Esophagus muscularis mucosa (tissue), 4 donors: ENCODE measurements around the gene PIK3CB. TPM values are rescaled to one million over a fixed set of nuclear protein-coding genes. Genes with fewer than 3 reads are reported as not detected.
"Not testable (repeated sequence)": the region's sequence is repeated elsewhere in the genome, so short reads cannot be mapped to it uniquely, and the experiment has no call there.

ENCODE experiments used
- DNase-seq: peaks from one replicate; pipeline ENCODE4 v3.0.0-alpha.2; 2017; ENCODE audit errors: extremely low spot score
- H3K27ac ChIP-seq, 4 donors: fragments of 200-600 bp; sonication (generic); replicated peaks in 1 of 4; 1 replicate in 3 of 4; 2 replicates in 1 of 4; pipeline ENCODE4 v1.5.1; 2016 to 2019; ENCODE audit warnings: mild to moderate bottlenecking in 1 of 4
- H3K27me3 ChIP-seq, 4 donors: fragments of 200-600 bp; sonication (generic); one replicate each; pipeline versions ENCODE4 v1.5.1 to v1.6.0; 2016 to 2019
- H3K36me3 ChIP-seq, 4 donors: fragments of 200-600 bp; sonication (generic); one replicate each; pipeline ENCODE4 v1.5.1; 2016 to 2019
- H3K4me1 ChIP-seq, 4 donors: fragments of 200-600 bp; sonication (generic); one replicate each; pipeline ENCODE4 v1.5.1; 2016 to 2019
- H3K4me3 ChIP-seq, 4 donors: fragments of 200-600 bp; sonication (generic); 1 replicate in 2 of 4; 2 replicates in 2 of 4; pipeline ENCODE4 v1.5.1; 2016 to 2019; ENCODE audit warnings: mild to moderate bottlenecking in 4 of 4, moderate library complexity in 1 of 4
- H3K9me3 ChIP-seq, 4 donors: fragments of 200-600 bp; sonication (generic); 1 replicate in 3 of 4; 2 replicates in 1 of 4; pipeline ENCODE4 v1.5.1; 2016 to 2019
- CTCF ChIP-seq, 3 experiments: fragments of 200-600 bp in 2 of 3; fragments of 450-650 bp in 1 of 3; sonication (generic) in 2 of 3; IDR thresholded peaks; one replicate each; pipeline ENCODE4 v1.5.1; 2017 to 2019; ENCODE audit warnings: antibody characterized with exemption in 3 of 3, mild to moderate bottlenecking in 2 of 3, moderate library complexity in 1 of 3
- EP300 ChIP-seq: sonication (generic); formaldehyde crosslinking; IDR thresholded peaks from one replicate; pipeline ENCODE4 v1.6.1; 2017; ENCODE audit warnings: antibody characterized with exemption
- POLR2A ChIP-seq: fragments of 450-650 bp; IDR thresholded peaks from one replicate; pipeline ENCODE4 v1.6.1; 2017; ENCODE audit warnings: antibody characterized with exemption, moderate library complexity, mild to moderate bottlenecking, low read depth
- POLR2AphosphoS5 ChIP-seq, 2 donors: sonication (generic); formaldehyde crosslinking; IDR thresholded peaks; one replicate each; pipeline ENCODE4 v1.6.1; 2017; ENCODE audit warnings: antibody characterized with exemption in 2 of 2
- WGBS: methylation state at CpG from one replicate; pipeline ENCODE4 v1.1.5; 2018; 5-methylcytosine and 5-hydroxymethylcytosine counted together
- intact Hi-C: fragments of 100-400 bp; cut with DNase I; formaldehyde crosslinking; loops from one replicate; pipeline ENCODE4 v1.15.1; 2023
- total RNA-seq, 4 donors: library from RNA; depleted of rRNA; stranded (reverse); fragments of >200 nt; gene quantifications; one replicate each; pipeline versions ENCODE4 v1.1.0 to v1.2.1, GENCODE V29; 2016

The PIK3CB gene
- total RNA-seq, 4 donors from 2014 or later, result 32.1 to 42.7 (median 36.6) TPM

- Histone ChIP-seq H3K4me1 (no peaks in the 10 kb centered on the region), H3K4me3 (no peak overlapping the region), H3K27ac (no peak overlapping the region), H3K36me3 (peaks cover 8 to 52% (median 27%) of the 10 kb centered on the region in 4 donors), H3K9me3 (no peaks in the 10 kb centered on the region), H3K27me3 (no peaks in the 10 kb centered on the region)
- TF ChIP-seq POLR2AphosphoS5 (IDR thresholded peaks at IDR 0.05) (no peak), POLR2A (no peak), EP300 (no peak), CTCF (IDR thresholded peaks at IDR 0.05) (no peak)
- intact Hi-C loops, result no loop called here
- DNase-seq, result no peak
- 95% methylated on average over 5 of the region's 5 CpGs for WGBS
These were observed 94.7 kb downstream of the PIK3CB start for GRCh38 chr3:138740072-138740471.

GRCh38 chr3:138732456-138732855 is 102.3 kb downstream of the PIK3CB start:
- intact Hi-C loops, result no loop called here
- Histone ChIP-seq H3K36me3 (peaks cover 7 to 39% (median 20%) of the 10 kb centered on the region in 4 donors), H3K4me1 (no peaks in the 10 kb centered on the region), H3K27me3 (no peaks in the 10 kb centered on the region), H3K27ac (no peak overlapping the region), H3K9me3 (no peaks in the 10 kb centered on the region), H3K4me3 (no peak overlapping the region)
- whole genome bisulfite sequencing, result 74% methylated on average over 1 of the region's 1 CpG
- DNase-seq, result no peak
- no peak for TF ChIP-seq POLR2A
- no peak for TF ChIP-seq CTCF (IDR thresholded peaks at IDR 0.05)
- no peak for TF ChIP-seq EP300
- TF ChIP-seq POLR2AphosphoS5 (IDR thresholded peaks at IDR 0.05), result no peak

GRCh38 chr3:138726946-138727730 is 107.6 kb downstream of the PIK3CB start:
- TF ChIP-seq EP300 (no peak), CTCF (IDR thresholded peaks at IDR 0.05) (no peak), POLR2A (no peak), POLR2AphosphoS5 (IDR thresholded peaks at IDR 0.05) (no peak)
- Histone ChIP-seq H3K4me1 (peaks cover 0 to 3% (median 0%) of the 10 kb centered on the region in 4 donors), H3K9me3 (no peaks in the 10 kb centered on the region), H3K4me3 (no peak overlapping the region), H3K27ac (no peak overlapping the region), H3K36me3 (peaks cover 3 to 15% (median 4%) of the 10 kb centered on the region in 4 donors), H3K27me3 (no peaks in the 10 kb centered on the region)
- WGBS, result 94% methylated on average over 5 of the region's 5 CpGs
- DNase-seq, result no peak
- intact Hi-C loops, result no loop called here

- H3K27ac ChIP-seq, DNase-seq, H3K9me3 ChIP-seq, H3K27me3 ChIP-seq, H3K4me1 ChIP-seq, intact Hi-C loops, H3K4me3 ChIP-seq: not testable (repeated sequence)
- peaks cover 0 to 11% (median 4%) of the 10 kb centered on the region in 4 donors for H3K36me3 ChIP-seq
- WGBS, result 78% methylated on average over 2 of the region's 2 CpGs
These were observed 108.7 kb downstream of the PIK3CB start for GRCh38 chr3:138726042-138726441.

- TF ChIP-seq POLR2AphosphoS5 (IDR thresholded peaks at IDR 0.05), result no peak
- TF ChIP-seq CTCF (IDR thresholded peaks at IDR 0.05), result no peak
- TF ChIP-seq POLR2A, result no peak
- no peak for TF ChIP-seq EP300
- 41% methylated on average over 2 of the region's 2 CpGs for WGBS
- Histone ChIP-seq H3K4me1 (peaks cover 0 to 3% (median 0%) of the 10 kb centered on the region in 4 donors), H3K27me3 (no peaks in the 10 kb centered on the region), H3K9me3 (no peaks in the 10 kb centered on the region), H3K36me3 (peaks cover 0 to 15% (median 4%) of the 10 kb centered on the region in 4 donors), H3K27ac (no peak overlapping the region), H3K4me3 (no peak overlapping the region)
- intact Hi-C loops, result no loop called here
- DNase-seq, result no peak
These were observed 109.6 kb downstream of the PIK3CB start for GRCh38 chr3:138725116-138725515.
